Measurements from ENCODE around the gene SYT7. TPM values are rescaled to one million over a fixed set of nuclear protein-coding genes. Genes with fewer than 3 reads are reported as not detected.

SYT7 gene
- total RNA-seq, 2 donors from 2014 or later, result 2.0 to 3.4 TPM

DNA sequence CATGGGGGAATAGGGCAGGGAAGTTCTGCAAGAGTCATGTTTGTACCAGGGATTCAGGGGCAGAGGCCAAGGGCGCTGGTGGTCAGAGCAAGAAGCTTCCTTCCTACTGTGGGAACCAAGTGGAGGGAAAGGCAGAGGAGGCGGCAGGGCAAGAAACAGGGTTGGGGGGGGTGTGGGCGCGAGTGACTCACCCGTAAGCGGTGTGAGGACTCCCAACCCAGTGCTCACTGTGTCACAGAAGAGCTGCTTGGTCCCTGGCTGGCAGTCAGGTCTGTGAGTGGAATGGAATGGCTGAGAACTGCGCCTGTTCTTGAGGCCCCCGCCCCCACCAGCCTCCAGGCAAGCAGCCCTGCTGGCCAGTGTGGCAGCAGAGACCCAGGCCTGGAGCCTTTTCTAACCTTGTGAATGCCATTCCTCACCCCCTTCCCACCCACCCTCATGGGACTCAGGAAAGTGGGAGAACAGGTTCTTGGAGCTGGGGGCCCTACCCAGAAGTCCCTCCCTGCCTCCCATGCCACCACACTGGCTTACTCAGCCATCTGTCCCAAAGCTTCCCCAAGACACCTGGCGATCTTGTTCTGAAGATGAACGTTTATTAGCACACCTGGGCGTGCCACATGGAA, 67.6 kb downstream of the SYT7 start:
- Mint-ChIP-seq H3K4me1 (peaks cover 10% of the 10 kb centered on the region), H3K9me3 (no peaks in the 10 kb centered on the region), H3K27ac (no peak overlapping the region), H3K36me3 (ENCODE audit: low read depth) (no peaks in the 10 kb centered on the region), H3K27me3 (ENCODE audit: insufficient read depth) (peaks cover 23% of the 10 kb centered on the region), H3K4me3 (no peak overlapping the region)
- Histone ChIP-seq H3K27me3 (ENCODE audit: control insufficient read depth, insufficient read depth, low read length, poor library complexity, severe bottlenecking) (peaks cover 21% of the 10 kb centered on the region), H3K9me3 (ENCODE audit: control insufficient read depth, low read length) (no peaks in the 10 kb centered on the region), H3K27ac (ENCODE audit: low read depth, low read length) (no peak overlapping the region), H3K4me3 (ENCODE audit: low read length) (no peak overlapping the region), H3K9ac (ENCODE audit: extremely low read depth, low read length, poor library complexity, severe bottlenecking) (no peak overlapping the region), H3K4me1 (ENCODE audit: control insufficient read depth, insufficient read depth, low read length) (peaks cover 2% of the 10 kb centered on the region), H3K36me3 (ENCODE audit: control insufficient read depth, insufficient read depth, low read length) (no peaks in the 10 kb centered on the region)
- WGBS, 2 experiments (ENCODE audit: insufficient coverage in 1 of 2, insufficient read length in 1 of 2), result 90 to 98% methylated on average over 6 to 11 of the region's 11 CpGs
- no peak for DNase-seq
- TF ChIP-seq CTCF (conservative IDR thresholded peaks at IDR 0.05), result no peak

- Histone ChIP-seq H3K4me1 (ENCODE audit: control insufficient read depth, insufficient read depth, low read length) (peaks cover 2% of the 10 kb centered on the region), H3K36me3 (ENCODE audit: control insufficient read depth, insufficient read depth, low read length) (no peaks in the 10 kb centered on the region), H3K4me3 (ENCODE audit: low read length) (no peak overlapping the region), H3K9ac (ENCODE audit: extremely low read depth, low read length, poor library complexity, severe bottlenecking) (no peak overlapping the region), H3K27me3 (ENCODE audit: control insufficient read depth, insufficient read depth, low read length, poor library complexity, severe bottlenecking) (peaks cover 29% of the 10 kb centered on the region), H3K27ac (ENCODE audit: low read depth, low read length) (no peak overlapping the region), H3K9me3 (ENCODE audit: control insufficient read depth, low read length) (no peaks in the 10 kb centered on the region)
- H3K36me3 Mint-ChIP-seq (ENCODE audit: low read depth), result no peaks in the 10 kb centered on the region
- 56 to 75% methylated on average over 1 to 4 of the region's 4 CpGs for WGBS, 2 experiments (ENCODE audit: insufficient coverage in 1 of 2, insufficient read length in 1 of 2)
- DNase-seq, result no peak
- peaks cover 31% of the 10 kb centered on the region for H3K27me3 Mint-ChIP-seq (ENCODE audit: insufficient read depth)
- H3K9me3 Mint-ChIP-seq, result no peaks in the 10 kb centered on the region
- H3K4me3 Mint-ChIP-seq, result no peak overlapping the region
- TF ChIP-seq CTCF (conservative IDR thresholded peaks at IDR 0.05), result no peak
- peaks cover 10% of the 10 kb centered on the region for H3K4me1 Mint-ChIP-seq
- H3K27ac Mint-ChIP-seq, result no peak overlapping the region
These were observed 68.4 kb downstream of the SYT7 start for GRCh38 chr11:61512435-61512834.

- H3K27me3 ChIP-seq (ENCODE audit: control insufficient read depth, insufficient read depth, low read length, poor library complexity, severe bottlenecking), result peaks cover 40% of the 10 kb centered on the region
- H3K27ac ChIP-seq (ENCODE audit: low read depth, low read length), result no peak overlapping the region
- no peaks in the 10 kb centered on the region for H3K36me3 ChIP-seq (ENCODE audit: control insufficient read depth, insufficient read depth, low read length)
- no peak for DNase-seq
- no peak overlapping the region for H3K4me3 ChIP-seq (ENCODE audit: low read length)
- H3K9me3 ChIP-seq (ENCODE audit: control insufficient read depth, low read length), result no peaks in the 10 kb centered on the region
- Mint-ChIP-seq H3K36me3 (ENCODE audit: low read depth) (no peaks in the 10 kb centered on the region), H3K27me3 (ENCODE audit: insufficient read depth) (peaks cover 41% of the 10 kb centered on the region), H3K4me1 (peaks cover 10% of the 10 kb centered on the region), H3K27ac (no peak overlapping the region), H3K9me3 (no peaks in the 10 kb centered on the region), H3K4me3 (no peak overlapping the region)
- no peak overlapping the region for H3K9ac ChIP-seq (ENCODE audit: extremely low read depth, low read length, poor library complexity, severe bottlenecking)
- peaks cover 2% of the 10 kb centered on the region for H3K4me1 ChIP-seq (ENCODE audit: control insufficient read depth, insufficient read depth, low read length)
- 25 to 75% methylated on average over 1 to 3 of the region's 3 CpGs for WGBS, 2 experiments (ENCODE audit: insufficient coverage in 1 of 2, insufficient read length in 1 of 2)
- TF ChIP-seq CTCF (conservative IDR thresholded peaks at IDR 0.05), result no peak
These were observed 69.5 kb downstream of the SYT7 start for GRCh38 chr11:61511383-61511782.

Measured in endodermal cell (in vitro differentiated cells).